Psoas muscle (tissue), 8 donors: ENCODE measurements around the gene SLC2A9. TPM values are rescaled to one million over a fixed set of nuclear protein-coding genes. Genes with fewer than 3 reads are reported as not detected.

ENCODE experiments used
- ATAC-seq, 4 donors: fragments of 200-7000 bp; cut with Tn5 transposase; one replicate each; pipeline ENCODE4 v1.9.1; 2020; ENCODE audit warnings: moderate library complexity in 3 of 4, mild to moderate bottlenecking in 2 of 4
- DNase-seq, 2 donors: peaks; one replicate each; pipeline ENCODE4 v3.0.0-alpha.2; 2020
- H3K27ac ChIP-seq: fragments of 200-600 bp; one replicate; pipeline ENCODE4 v1.8.0; 2022
- H3K27me3 ChIP-seq, 3 donors: fragments of 200-600 bp in 1 of 3; one replicate each; pipeline versions ENCODE4 v1.6.1 to v1.8.0; 2013 to 2022; ENCODE audit warnings: low read length in 2 of 3, mild to moderate bottlenecking in 2 of 3, moderate library complexity in 1 of 3; ENCODE audit not compliant: insufficient read depth in 3 of 3
- H3K36me3 ChIP-seq, 2 donors: fragments of 200-600 bp in 1 of 2; one replicate each; pipeline versions ENCODE4 v1.6.1 to v1.8.0; 2013 to 2022; ENCODE audit warnings: low read depth in 1 of 2, mild to moderate bottlenecking in 1 of 2, moderate library complexity in 1 of 2; ENCODE audit not compliant: insufficient read depth in 1 of 2
- H3K4me1 ChIP-seq: fragments of 200-600 bp; one replicate; pipeline ENCODE4 v1.8.0; 2022
- H3K4me3 ChIP-seq: fragments of 200-600 bp; one replicate; pipeline ENCODE4 v1.8.0; 2022; ENCODE audit warnings: mild to moderate bottlenecking
- H3K9me3 ChIP-seq: fragments of 200-600 bp; one replicate; pipeline ENCODE4 v1.8.0; 2022
- CTCF ChIP-seq: fragments of 200-600 bp; IDR thresholded peaks from one replicate; pipeline ENCODE4 v1.8.0; 2022; ENCODE audit warnings: antibody characterized with exemption
- WGBS, 3 donors: extraction: QIAGEN DNeasy Blood & Tissue Kit; methylation state at CpG; one replicate each; pipeline versions ENCODE4 v1.1.6 to v1.1.7; 2013; 5-methylcytosine and 5-hydroxymethylcytosine counted together
- intact Hi-C, 2 donors: fragments of 100-400 bp; cut with DNase I; formaldehyde crosslinking; loops; one replicate each; pipeline versions ENCODE4 v1.11.0 to v1.14.2; 2022
- polyA plus RNA-seq, 3 donors: library from polyadenylated mRNA; stranded (reverse); fragments of 200-250 nt; gene quantifications; one replicate each; pipeline ENCODE4 v1.2.3, GENCODE V29; 2013
- total RNA-seq, 4 donors: library from RNA; stranded (reverse); fragmentation: NEBNext Ultra II Directional in 2 of 4; extraction: Animal tissue kit (Norgen Biotek cat#: 25700) in 2 of 4; gene quantifications; one replicate each; pipeline versions ENCODE4 v1.2.1 to v1.2.4, GENCODE V29; 2021 to 2023
- donor health status: healthy with polysubstance abuse.
- donor health status: DM: no; HTN: no; CAD: no; lungs with moderate emphysema.
- donor health status: Bipolar disorder and iron deficiency.
- donor health status: healthy.
- donor health status: DM: yes; HTN: yes; CAD: no.
- donor health status: DM: no; HTN: no; CAD: no.
- donor health status: DM: no; HTN: no; CAD: no.
- donor health status: DM: yes; HTN: yes; CAD: no.

The SLC2A9 gene
- total and polyA plus RNA-seq, 7 donors, result 0.37 to 2.7 (median 1.3) TPM

- intact Hi-C loops, result loop anchor here in 1 of 2 donors (10.0 kb wide), 1 partner anchor 169 kb away; no protein-coding TSS in a partner anchor
- ATAC-seq (no peak), DNase-seq (no peak)
- H3K4me3 ChIP-seq, result no peak overlapping the region
- H3K27ac ChIP-seq, result no peak overlapping the region
- no peaks in the 10 kb centered on the region for H3K36me3 ChIP-seq
- no peaks in the 10 kb centered on the region for H3K9me3 ChIP-seq
- H3K4me1 ChIP-seq, result no peaks in the 10 kb centered on the region
- no peaks in the 10 kb centered on the region for H3K27me3 ChIP-seq
- TF ChIP-seq CTCF, result no peak
- 56 to 64% (median 59%) methylated on average over 4 of the region's 4 CpGs for WGBS, 3 donors
Measured at GRCh38 chr4:9895333-9895705, 126.0 kb downstream of the SLC2A9 start.

- no peaks in the 10 kb centered on the region for H3K9me3 ChIP-seq
- 53 to 67% (median 64%) methylated on average over 3 of the region's 3 CpGs for WGBS, 3 donors
- no peak overlapping the region for H3K27ac ChIP-seq
- no peak for TF ChIP-seq CTCF
- no peak for ATAC-seq
- H3K4me3 ChIP-seq, result no peak overlapping the region
- H3K27me3 ChIP-seq, result no peaks in the 10 kb centered on the region
- intact Hi-C loops, result loop anchor here in 1 of 2 donors (10.0 kb wide), 1 partner anchor 170 kb away; no protein-coding TSS in a partner anchor
- no peaks in the 10 kb centered on the region for H3K4me1 ChIP-seq
- no peak for DNase-seq
- no peaks in the 10 kb centered on the region for H3K36me3 ChIP-seq
Measured at GRCh38 chr4:9894644-9895332, 126.5 kb downstream of the SLC2A9 start.

- intact Hi-C loops, result loop anchor here in 1 of 2 donors (10.0 kb wide), 1 partner anchor 171 kb away; no protein-coding TSS in a partner anchor
- H3K4me1 ChIP-seq, result no peaks in the 10 kb centered on the region
- no peaks in the 10 kb centered on the region for H3K9me3 ChIP-seq
- no peak for ATAC-seq
- no peak overlapping the region for H3K4me3 ChIP-seq
- no peaks in the 10 kb centered on the region for H3K27me3 ChIP-seq
- WGBS, 3 donors, result 63 to 72% (median 66%) methylated on average over 7 to 8 of the region's 8 CpGs
- no peak for TF ChIP-seq CTCF
- H3K27ac ChIP-seq, result no peak overlapping the region
- H3K36me3 ChIP-seq, result no peaks in the 10 kb centered on the region
- no peak for DNase-seq
Measured at GRCh38 chr4:9893329-9894108, 127.8 kb downstream of the SLC2A9 start.

GRCh38 chr4:9891740-9892139 is 129.6 kb downstream of the SLC2A9 start:
- no peak overlapping the region for H3K27ac ChIP-seq
- WGBS, 3 donors, result 90 to 93% (median 92%) methylated on average over 7 of the region's 7 CpGs
- H3K27me3 ChIP-seq, result no peaks in the 10 kb centered on the region
- H3K4me1 ChIP-seq, result no peaks in the 10 kb centered on the region
- DNase-seq (no peak), ATAC-seq (no peak)
- no peak overlapping the region for H3K4me3 ChIP-seq
- H3K9me3 ChIP-seq, result no peaks in the 10 kb centered on the region
- intact Hi-C loops, result loop anchor here in 1 of 2 donors (10.0 kb wide), 1 partner anchor 173 kb away; no protein-coding TSS in a partner anchor
- H3K36me3 ChIP-seq, result no peaks in the 10 kb centered on the region
- TF ChIP-seq CTCF, result no peak
